LNCaP clone FGC (cell line): ENCODE measurements around the gene NSG2.
"Not testable (repeated sequence)": the region's sequence is repeated elsewhere in the genome, so short reads cannot be mapped to it uniquely, and the experiment has no call there.

ENCODE experiments used
- DNase-seq: peaks from one replicate; pipeline ENCODE4 v3.0.0-alpha.2; 2011; ENCODE audit warnings: low read depth
- H3K4me3 ChIP-seq: 2 replicates; pipeline ENCODE4 v1.5.1; 2011; ENCODE audit warnings: mild to moderate bottlenecking, low read depth, low read length, control low read depth
- TF ChIP-seq, protein P1 (sequence below): IDR thresholded peaks from 2 replicates; pipeline ENCODE4 v1.5.1; 2012; ENCODE audit warnings: mild to moderate bottlenecking; ENCODE audit not compliant: control insufficient read depth, insufficient read depth; ENCODE audit errors: extremely low read depth

The NSG2 gene

DNA sequence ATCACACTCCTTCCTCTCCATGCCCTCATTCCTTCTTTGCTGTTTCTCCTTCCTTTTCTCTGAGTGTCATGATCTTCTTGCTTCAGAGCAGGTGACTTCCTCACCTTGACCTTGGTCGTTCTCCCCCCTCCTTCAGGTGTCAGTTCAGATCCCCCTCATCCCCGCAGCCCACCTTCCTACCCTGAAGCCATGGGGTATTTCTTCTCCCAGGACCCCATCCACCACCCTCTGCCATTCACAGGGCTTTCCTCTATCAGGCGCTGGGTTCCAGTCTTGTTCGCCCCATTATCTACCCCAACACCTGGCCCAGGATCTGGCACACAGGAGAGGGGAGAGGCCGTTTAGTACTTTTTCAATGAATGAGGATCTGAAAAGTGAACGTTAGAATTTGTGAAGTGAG lies 101.0 kb downstream of the NSG2 start:
- DNase-seq: no peak
- TF ChIP-seq, protein P1, sequence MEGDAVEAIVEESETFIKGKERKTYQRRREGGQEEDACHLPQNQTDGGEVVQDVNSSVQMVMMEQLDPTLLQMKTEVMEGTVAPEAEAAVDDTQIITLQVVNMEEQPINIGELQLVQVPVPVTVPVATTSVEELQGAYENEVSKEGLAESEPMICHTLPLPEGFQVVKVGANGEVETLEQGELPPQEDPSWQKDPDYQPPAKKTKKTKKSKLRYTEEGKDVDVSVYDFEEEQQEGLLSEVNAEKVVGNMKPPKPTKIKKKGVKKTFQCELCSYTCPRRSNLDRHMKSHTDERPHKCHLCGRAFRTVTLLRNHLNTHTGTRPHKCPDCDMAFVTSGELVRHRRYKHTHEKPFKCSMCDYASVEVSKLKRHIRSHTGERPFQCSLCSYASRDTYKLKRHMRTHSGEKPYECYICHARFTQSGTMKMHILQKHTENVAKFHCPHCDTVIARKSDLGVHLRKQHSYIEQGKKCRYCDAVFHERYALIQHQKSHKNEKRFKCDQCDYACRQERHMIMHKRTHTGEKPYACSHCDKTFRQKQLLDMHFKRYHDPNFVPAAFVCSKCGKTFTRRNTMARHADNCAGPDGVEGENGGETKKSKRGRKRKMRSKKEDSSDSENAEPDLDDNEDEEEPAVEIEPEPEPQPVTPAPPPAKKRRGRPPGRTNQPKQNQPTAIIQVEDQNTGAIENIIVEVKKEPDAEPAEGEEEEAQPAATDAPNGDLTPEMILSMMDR: no peak
- no peak overlapping the region for H3K4me3 ChIP-seq

DNA sequence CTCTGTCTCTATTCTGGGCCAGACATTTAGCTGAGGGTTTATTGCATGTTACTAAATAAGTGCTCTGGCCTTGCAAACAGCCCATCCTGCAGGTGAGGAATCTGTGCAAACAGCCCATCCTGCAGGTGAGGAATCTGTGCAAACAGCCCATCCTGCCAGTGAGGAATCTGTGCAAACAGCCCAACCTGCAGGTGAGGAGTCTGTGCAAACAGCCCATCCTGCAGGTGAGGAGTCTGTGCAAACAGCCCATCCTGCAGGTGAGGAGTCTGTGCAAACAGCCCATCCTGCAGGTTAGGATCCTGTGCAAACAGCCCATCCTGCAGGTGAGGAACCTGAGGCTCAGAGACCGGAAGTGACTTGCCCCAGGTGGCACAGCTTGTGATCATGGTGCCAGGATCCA lies 101.5 kb downstream of the NSG2 start:
- H3K4me3 ChIP-seq: not testable (repeated sequence)
- peak; percentile 85 for DNase-seq

DNA sequence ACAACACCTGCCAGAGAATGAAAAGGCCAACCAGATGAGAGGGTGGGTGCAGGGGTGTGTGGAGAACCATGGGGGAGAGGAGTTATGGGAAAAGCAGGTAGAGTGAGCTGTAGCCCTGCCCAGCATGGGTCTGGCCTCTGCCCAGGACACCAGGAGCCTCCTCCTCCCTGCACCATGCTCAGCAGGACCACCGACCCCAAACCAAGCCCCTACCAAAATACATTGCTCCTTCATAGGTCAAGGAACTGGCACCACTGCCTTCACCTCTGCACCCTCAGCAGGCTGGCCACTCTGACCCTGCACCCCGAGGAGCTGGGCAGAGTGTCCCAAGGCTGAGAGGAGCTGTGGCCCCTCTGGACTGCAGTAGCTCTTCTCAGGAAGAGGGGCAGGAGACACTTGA lies 102.0 kb downstream of the NSG2 start:
- DNase-seq: no peak
- TF ChIP-seq, protein P1: no peak

DNA sequence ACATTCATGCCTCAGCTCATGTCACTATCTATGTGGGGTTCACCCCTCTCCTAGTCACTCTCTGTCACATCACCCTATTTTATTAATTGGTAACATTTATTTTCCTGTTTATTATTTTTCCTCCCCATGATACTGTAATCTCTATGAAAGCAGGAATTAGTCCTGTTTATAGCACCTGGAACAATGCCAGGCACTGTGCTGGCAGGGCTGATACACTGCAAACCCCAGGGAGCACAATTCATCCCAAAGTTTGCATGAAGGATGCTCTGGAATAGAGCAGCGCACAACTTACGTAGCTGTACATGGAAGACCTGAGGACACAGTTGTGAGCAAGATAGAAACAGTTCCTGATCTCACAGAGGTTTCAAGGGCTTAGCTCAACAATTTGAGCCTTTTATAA lies 103.2 kb downstream of the NSG2 start:
- no peak for DNase-seq
- no peak overlapping the region for H3K4me3 ChIP-seq
- TF ChIP-seq, protein P1: no peak

More for the DNA sequence above, 102.0 kb downstream of the NSG2 start:
- H3K4me3 ChIP-seq: no peak overlapping the region

DNA sequence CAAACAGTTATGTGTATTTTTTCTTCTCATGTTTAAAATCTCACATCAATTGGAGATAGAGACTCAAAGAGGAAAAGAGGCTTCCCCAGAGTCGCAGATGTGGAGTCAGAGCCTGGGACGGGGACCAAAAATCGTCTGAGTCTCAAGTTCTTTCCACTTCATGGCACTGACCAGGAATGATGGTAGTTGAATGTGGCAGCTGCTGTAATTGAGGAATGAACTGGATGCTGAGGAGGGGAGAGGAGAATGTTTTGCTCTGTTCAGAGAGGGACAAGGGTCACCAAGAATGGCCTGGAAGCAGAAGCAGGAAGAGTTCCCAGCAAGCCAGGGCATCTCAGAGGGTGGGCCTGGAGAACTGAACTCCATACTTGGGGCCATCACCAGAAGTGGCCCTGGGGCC lies 103.9 kb downstream of the NSG2 start:
- TF ChIP-seq, protein P1: no peak

DNA sequence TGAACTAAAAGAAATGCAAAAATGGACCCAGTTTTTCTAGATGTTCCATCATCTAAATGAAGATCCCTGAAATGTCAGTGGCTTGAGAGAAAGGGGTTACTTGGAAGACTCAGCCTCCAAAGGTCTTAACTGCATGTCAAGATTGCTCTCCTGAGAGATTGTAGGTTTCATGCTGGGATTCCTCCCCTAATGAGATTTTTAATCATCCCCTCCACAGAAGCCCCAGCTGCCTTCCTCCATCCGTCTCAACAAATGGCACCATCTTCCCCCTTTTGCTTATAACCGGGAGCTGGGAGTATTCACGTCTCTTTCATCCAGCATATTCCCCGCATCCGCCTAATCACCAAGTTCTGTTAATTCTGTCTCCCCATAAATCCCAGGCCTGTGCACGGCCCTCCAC lies 104.5 kb downstream of the NSG2 start:
- TF ChIP-seq, protein P1: no peak
- no peak for DNase-seq
- H3K4me3 ChIP-seq: no peak overlapping the region

More for the DNA sequence above, 103.9 kb downstream of the NSG2 start:
- no peak overlapping the region for H3K4me3 ChIP-seq
- DNase-seq: no peak

DNA sequence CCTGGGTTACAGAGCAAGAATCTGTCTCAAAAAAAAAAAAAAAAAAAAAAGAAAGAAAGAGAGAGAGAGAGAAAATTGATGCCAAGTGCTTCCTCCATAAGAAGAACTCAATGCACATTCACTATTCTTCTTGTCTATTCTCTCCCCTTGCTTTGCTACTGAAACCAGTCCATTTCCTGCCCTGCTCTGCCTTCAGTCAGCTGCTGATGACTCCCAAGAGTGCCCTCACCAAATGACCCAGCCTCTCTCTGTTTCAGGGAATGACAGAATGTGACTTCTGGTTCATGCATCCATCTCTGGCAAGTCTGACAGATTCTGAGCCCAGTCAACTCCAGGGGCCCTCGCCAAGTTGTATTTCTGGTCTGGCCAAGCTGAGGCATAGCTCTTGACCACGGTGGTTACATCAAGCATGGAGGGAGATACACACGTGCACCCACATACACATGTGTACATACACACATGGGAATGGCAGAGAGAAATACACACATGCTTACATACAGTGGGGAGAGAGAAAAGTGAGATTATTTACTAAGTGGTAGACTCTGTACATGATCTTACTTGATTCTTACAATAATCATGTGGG lies 106.2 kb downstream of the NSG2 start:
- no peak for DNase-seq
- H3K4me3 ChIP-seq: no peak overlapping the region
- TF ChIP-seq, protein P1: no peak
